ENCODE data around the gene HSPBAP1. TPM values are rescaled to one million over a fixed set of nuclear protein-coding genes. Genes with fewer than 3 reads are reported as not detected.

HSPBAP1 gene
- total and polyA plus RNA-seq, 2 of the 13 experiments (the other 11 are each of a cell fraction or from before 2014, with no cell fraction given) = 4.2 to 5.1 TPM

DNA sequence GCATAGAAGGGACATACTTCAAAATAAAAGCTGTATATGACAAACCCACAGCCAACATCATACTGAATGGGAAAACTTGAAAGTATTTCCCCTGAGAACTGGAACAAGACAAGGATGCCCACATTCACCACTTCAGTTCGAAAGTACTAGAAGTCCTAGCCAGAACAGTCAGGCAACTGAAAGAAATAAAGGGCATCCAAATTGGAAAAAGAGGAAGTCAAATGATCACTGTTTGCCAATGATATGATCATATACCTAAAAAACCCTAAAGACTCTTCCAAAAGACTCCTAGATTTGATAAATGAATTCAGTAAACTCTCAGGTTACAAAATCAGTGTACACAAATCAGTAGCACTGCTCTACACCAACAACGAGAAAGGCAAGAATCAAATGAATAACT is 42.0 kb upstream of the HSPBAP1 start:
- Histone ChIP-seq H3K4me1 (ENCODE audit: insufficient read depth, low read length) (no peaks in the 10 kb centered on the region), H3K9ac (ENCODE audit: insufficient read depth, low read depth, low read length) (no peak overlapping the region), H2AFZ (ENCODE audit: low read length) (no peak overlapping the region), H3K4me3 (replicated peaks in 1 of 3; ENCODE audit: insufficient read depth in 1 of 3, low read depth in 2 of 3, low read length in 3 of 3) (no peak overlapping the region), H3K27me3 (ENCODE audit: control insufficient read depth in 1 of 2, insufficient read depth in 2 of 2, low read length in 2 of 2) (no peaks in the 10 kb centered on the region), H3K36me3 (replicated peaks in 1 of 2; ENCODE audit: control insufficient read depth in 1 of 2, insufficient read depth in 2 of 2, low read length in 2 of 2) (0 out of 5 replicates have a peak, but pooled peaks cover 0 to 2% of the 10 kb centered on the region in 2 experiments), H3K4me2 (ENCODE audit: low read depth, low read length) (no peak overlapping the region), H4K20me1 (ENCODE audit: insufficient read depth, low read length) (no peaks in the 10 kb centered on the region), H3K9me3 (ENCODE audit: low read length) (no peaks in the 10 kb centered on the region), H3K27ac (ENCODE audit: extremely low read length, insufficient read depth, low read length) (no peak overlapping the region), H3K79me2 (ENCODE audit: insufficient read depth, low read length) (no peaks in the 10 kb centered on the region)
- intact Hi-C loops (cut with micrococcal nuclease; ENCODE audit: unreplicated experiment) = no loop called here
- 94% methylated on average over 2 of the region's 2 CpGs for WGBS (ENCODE audit: low lambda C conversion rate)
- in situ Hi-C loops (cut with HindIII; ENCODE audit: extremely low pct_ligation_motif_present, low pct_unique_long_range_greater_than_20kb) = no loop called here
- ATAC-seq (no peak), FAIRE-seq (no peak), DNase-seq (ENCODE audit: low spot score) (no peak)
- no TSS peak for BruUV-seq (replicated peaks)
- CTCF ChIA-PET (ENCODE audit: low intra/inter-chr PET ratio, low total read pairs) = no interaction called here
- POLR2A ChIA-PET = no interaction called here
- TF ChIP-seq ZNF430 (CRISPR knock-in tag; IDR thresholded peaks at IDR 0.05) (no peak), ZNF564 (CRISPR knock-in tag; IDR thresholded peaks at IDR 0.05) (no peak), SMYD3 (CRISPR knock-in tag; IDR thresholded peaks at IDR 0.05) (no peak), ZC3H13 (CRISPR knock-in tag; IDR thresholded peaks at IDR 0.05) (no peak), ZNF549 (CRISPR knock-in tag; IDR thresholded peaks at IDR 0.05) (no peak), GATAD2A (CRISPR knock-in tag; IDR thresholded peaks at IDR 0.05) (no peak), ZNF44 (CRISPR knock-in tag; IDR thresholded peaks at IDR 0.05) (no peak), RCOR2 (CRISPR knock-in tag; IDR thresholded peaks at IDR 0.05) (no peak), ZNF629 (CRISPR knock-in tag; conservative IDR thresholded peaks at IDR 0.05) (no peak), MBD4 (IDR thresholded peaks at IDR 0.05; ENCODE audit: borderline replicate concordance, low read length) (no peak), ZFP41 (CRISPR knock-in tag; IDR thresholded peaks at IDR 0.05; ENCODE audit: borderline replicate concordance) (no peak), ZNF773 (CRISPR knock-in tag; IDR thresholded peaks at IDR 0.05; ENCODE audit: borderline replicate concordance) (no peak), NAIF1 (CRISPR knock-in tag; IDR thresholded peaks at IDR 0.05; ENCODE audit: borderline replicate concordance) (no peak), CEBPZ (IDR thresholded peaks at IDR 0.05; ENCODE audit: low read length) (no peak)
- TF ChIP-seq, protein P1, sequence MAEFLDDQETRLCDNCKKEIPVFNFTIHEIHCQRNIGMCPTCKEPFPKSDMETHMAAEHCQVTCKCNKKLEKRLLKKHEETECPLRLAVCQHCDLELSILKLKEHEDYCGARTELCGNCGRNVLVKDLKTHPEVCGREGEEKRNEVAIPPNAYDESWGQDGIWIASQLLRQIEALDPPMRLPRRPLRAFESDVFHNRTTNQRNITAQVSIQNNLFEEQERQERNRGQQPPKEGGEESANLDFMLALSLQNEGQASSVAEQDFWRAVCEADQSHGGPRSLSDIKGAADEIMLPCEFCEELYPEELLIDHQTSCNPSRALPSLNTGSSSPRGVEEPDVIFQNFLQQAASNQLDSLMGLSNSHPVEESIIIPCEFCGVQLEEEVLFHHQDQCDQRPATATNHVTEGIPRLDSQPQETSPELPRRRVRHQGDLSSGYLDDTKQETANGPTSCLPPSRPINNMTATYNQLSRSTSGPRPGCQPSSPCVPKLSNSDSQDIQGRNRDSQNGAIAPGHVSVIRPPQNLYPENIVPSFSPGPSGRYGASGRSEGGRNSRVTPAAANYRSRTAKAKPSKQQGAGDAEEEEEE (CRISPR knock-in tag; IDR thresholded peaks at IDR 0.05; ENCODE audit: borderline replicate concordance) = no peak
- TF ChIP-seq, protein P2, sequence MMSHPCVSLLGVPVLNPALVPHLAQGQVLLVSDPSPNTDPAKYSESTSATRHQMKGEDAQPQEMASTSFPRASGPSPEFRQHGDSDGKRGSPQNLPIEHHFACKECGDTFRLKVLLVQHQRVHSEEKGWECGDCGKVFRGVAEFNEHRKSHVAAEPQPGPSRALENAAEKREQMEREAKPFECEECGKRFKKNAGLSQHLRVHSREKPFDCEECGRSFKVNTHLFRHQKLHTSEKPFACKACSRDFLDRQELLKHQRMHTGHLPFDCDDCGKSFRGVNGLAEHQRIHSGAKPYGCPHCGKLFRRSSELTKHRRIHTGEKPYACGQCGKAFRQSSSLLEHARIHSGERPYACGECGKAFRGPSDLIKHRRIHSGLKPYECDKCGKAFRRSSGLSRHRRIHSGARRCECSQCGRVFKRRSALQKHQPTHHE (CRISPR knock-in tag; IDR thresholded peaks at IDR 0.05; ENCODE audit: borderline replicate concordance) = no peak
- TF ChIP-seq, protein P3, sequence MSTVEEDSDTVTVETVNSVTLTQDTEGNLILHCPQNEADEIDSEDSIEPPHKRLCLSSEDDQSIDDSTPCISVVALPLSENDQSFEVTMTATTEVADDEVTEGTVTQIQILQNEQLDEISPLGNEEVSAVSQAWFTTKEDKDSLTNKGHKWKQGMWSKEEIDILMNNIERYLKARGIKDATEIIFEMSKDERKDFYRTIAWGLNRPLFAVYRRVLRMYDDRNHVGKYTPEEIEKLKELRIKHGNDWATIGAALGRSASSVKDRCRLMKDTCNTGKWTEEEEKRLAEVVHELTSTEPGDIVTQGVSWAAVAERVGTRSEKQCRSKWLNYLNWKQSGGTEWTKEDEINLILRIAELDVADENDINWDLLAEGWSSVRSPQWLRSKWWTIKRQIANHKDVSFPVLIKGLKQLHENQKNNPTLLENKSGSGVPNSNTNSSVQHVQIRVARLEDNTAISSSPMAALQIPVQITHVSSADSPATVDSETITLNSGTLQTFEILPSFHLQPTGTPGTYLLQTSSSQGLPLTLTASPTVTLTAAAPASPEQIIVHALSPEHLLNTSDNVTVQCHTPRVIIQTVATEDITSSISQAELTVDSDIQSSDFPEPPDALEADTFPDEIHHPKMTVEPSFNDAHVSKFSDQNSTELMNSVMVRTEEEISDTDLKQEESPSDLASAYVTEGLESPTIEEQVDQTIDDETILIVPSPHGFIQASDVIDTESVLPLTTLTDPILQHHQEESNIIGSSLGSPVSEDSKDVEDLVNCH (CRISPR knock-in tag; IDR thresholded peaks at IDR 0.05) = no peak

Data from HepG2 (cell line).